ENCODE results near the gene PRSS38.
A peak's percentile ranks its signal among the peaks of the same experiment; 100 is the strongest.

The PRSS38 gene

DNA sequence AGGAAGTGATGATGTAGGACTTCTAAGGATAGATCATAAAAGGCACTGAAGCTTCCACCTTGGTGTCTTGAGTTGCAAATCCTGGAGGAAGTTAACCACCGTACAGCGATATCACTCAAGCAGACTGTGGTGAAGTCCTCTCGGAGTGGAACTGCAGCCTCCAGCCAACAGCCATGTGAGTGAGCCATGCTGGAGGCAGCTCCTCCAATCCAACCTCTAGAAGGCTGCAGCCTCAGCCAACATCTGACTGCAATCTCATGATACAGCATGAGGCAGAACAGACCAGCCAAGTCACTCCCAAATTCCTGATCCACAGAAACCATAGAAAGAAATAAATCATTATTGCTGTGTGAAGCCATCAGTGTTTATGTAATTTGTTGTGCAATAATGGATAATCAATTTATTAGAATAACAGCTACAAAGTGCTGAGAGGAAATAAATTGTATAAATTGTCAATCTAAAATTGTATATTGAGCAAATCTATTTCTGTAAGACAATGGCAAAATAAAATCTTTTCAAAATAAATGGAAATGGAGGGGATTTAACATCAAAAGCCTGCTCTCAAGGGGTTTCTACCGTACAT lies 65.0 kb downstream of the PRSS38 start:
- H3K27ac ChIP-seq: no peak overlapping the region
- no peak overlapping the region for H3K4me3 ChIP-seq
- DNase-seq (ENCODE audit: low read depth, low spot score): no peak
- H3K9ac ChIP-seq (ENCODE audit: insufficient read length): no peak overlapping the region
- no peaks in the 10 kb centered on the region for H3K36me3 ChIP-seq (ENCODE audit: insufficient read depth, low read length)
- H3K9me3 ChIP-seq (ENCODE audit: low read depth, low read length): no peaks in the 10 kb centered on the region
- TF ChIP-seq POLR2AphosphoS5 (IDR thresholded peaks at IDR 0.05; ENCODE audit: borderline replicate concordance, low read depth, low read length): no peak
- TF ChIP-seq FOXP2 (optimal IDR thresholded peaks at IDR 0.05; ENCODE audit: control extremely low read depth, extremely low read length, insufficient read depth): no peak
- no peak for TF ChIP-seq EZH2 (IDR thresholded peaks at IDR 0.05)

DNA sequence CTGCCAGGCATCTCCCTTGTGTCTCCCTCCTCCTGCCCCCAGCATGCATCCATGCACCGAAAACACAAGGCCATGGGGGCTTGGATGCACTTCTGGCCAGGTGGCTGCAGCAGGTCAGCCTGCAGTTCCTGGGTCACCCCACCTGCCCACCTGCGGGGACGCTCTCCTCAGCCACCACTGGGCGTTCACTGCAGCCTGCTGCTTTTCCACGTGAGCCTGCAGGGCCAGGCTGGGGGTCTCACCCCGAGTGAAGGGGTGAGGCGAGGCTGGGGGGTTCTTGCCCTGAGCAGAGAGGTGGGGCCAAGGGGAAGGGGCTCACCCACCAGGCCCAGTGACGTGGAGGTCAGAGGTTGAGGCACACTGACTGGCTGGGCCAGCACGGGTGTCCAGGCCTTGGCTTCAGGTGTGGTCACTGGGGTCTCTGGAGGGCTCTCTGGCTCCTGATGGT lies 67.6 kb downstream of the PRSS38 start:
- TF ChIP-seq FOXP2 (optimal IDR thresholded peaks at IDR 0.05; ENCODE audit: control extremely low read depth, extremely low read length, insufficient read depth): no peak
- no peak for TF ChIP-seq POLR2AphosphoS5 (IDR thresholded peaks at IDR 0.05; ENCODE audit: borderline replicate concordance, low read depth, low read length)
- TF ChIP-seq EZH2 (IDR thresholded peaks at IDR 0.05): no peak
- H3K9me3 ChIP-seq (ENCODE audit: low read depth, low read length): no peaks in the 10 kb centered on the region
- no peak overlapping the region for H3K4me3 ChIP-seq
- H3K36me3 ChIP-seq (ENCODE audit: insufficient read depth, low read length): no peaks in the 10 kb centered on the region
- H3K27ac ChIP-seq: no peak overlapping the region
- no peak overlapping the region for H3K9ac ChIP-seq (ENCODE audit: insufficient read length)
- no peak for DNase-seq (ENCODE audit: low read depth, low spot score)

DNA sequence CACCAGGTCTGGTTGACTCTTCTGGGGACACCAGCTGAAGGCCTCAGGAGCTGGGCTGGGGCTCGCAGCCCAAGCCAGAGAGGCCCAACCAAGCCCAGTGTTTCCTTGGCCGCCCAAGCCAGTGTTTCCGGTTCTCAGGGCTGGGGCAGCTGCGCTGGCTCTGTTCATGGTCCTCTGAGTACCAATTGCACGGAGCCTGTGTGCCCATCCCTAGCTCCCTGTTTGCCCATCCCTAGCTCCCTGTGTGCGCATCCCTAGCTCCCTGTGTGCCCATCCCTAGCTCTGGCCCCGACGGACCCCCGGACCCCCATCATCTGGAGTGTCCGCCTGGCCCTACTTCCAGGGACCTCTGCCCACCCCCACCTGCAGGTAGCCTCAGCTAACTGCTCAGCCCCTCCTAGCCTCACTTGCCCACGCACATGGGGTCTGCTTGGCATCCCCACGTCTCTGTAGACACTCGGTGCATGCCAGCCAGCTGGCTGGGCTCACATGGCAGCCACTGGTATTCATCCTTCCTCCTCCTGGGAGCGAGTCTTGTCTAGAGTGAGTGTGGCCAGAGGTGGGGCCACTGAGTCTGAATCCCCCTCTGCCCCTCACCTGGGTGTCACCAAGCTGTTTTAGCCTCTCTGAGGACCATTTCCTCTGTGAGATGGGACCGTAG lies 68.3 kb downstream of the PRSS38 start:
- Histone ChIP-seq H3K27ac (no peak overlapping the region), H3K36me3 (ENCODE audit: insufficient read depth, low read length) (no peaks in the 10 kb centered on the region), H3K4me3 (no peak overlapping the region), H3K9me3 (ENCODE audit: low read depth, low read length) (no peaks in the 10 kb centered on the region), H3K9ac (ENCODE audit: insufficient read length) (no peak overlapping the region)
- no peak for TF ChIP-seq EZH2 (IDR thresholded peaks at IDR 0.05)
- TF ChIP-seq FOXP2 (optimal IDR thresholded peaks at IDR 0.05; ENCODE audit: control extremely low read depth, extremely low read length, insufficient read depth): no peak
- TF ChIP-seq POLR2AphosphoS5 (IDR thresholded peaks at IDR 0.05; ENCODE audit: borderline replicate concordance, low read depth, low read length): no peak
- DNase-seq (ENCODE audit: low read depth, low spot score): no peak

DNA sequence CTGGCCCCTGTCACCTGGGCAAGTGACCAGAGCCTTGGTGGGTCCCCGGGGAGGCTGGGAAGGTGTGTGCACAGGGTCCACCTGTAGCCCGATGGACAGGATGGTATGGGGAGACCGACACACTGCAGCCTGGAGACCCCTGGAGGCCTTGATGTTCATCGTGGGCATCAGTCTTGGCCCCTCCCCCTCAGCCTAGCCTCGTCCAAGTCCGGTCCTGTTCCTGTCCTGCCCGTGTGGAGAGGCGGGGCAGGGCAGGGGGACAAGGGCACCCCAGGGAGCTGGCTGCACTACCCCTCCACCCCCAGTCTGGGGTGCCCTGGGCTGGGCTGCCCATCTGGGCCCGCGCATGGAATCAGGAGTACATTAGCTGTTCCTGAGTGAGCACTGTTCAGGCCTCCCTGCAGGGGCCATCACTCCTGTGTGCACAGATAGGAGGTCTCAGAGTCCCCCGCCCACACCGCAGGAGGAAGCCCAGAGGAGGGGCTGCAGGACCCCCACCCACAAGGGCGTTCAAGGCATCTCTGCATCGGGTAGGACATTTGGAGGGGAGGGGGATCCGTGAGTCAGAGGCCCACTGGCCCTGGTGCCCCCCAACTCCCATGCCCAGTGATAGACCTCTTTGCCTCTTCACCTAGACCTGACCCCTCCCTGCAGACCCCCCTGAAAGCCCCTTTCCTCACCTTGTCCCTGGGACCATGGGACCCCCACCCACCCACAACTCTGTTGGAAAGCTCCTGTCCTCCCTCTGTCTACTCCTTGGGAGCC lies 69.1 kb downstream of the PRSS38 start:
- H3K9ac ChIP-seq (ENCODE audit: insufficient read length): no peak overlapping the region
- no peak for TF ChIP-seq POLR2AphosphoS5 (IDR thresholded peaks at IDR 0.05; ENCODE audit: borderline replicate concordance, low read depth, low read length)
- H3K9me3 ChIP-seq (ENCODE audit: low read depth, low read length): no peaks in the 10 kb centered on the region
- H3K4me3 ChIP-seq: no peak overlapping the region
- no peak for DNase-seq (ENCODE audit: low read depth, low spot score)
- no peak overlapping the region for H3K27ac ChIP-seq
- H3K36me3 ChIP-seq (ENCODE audit: insufficient read depth, low read length): no peaks in the 10 kb centered on the region

DNA sequence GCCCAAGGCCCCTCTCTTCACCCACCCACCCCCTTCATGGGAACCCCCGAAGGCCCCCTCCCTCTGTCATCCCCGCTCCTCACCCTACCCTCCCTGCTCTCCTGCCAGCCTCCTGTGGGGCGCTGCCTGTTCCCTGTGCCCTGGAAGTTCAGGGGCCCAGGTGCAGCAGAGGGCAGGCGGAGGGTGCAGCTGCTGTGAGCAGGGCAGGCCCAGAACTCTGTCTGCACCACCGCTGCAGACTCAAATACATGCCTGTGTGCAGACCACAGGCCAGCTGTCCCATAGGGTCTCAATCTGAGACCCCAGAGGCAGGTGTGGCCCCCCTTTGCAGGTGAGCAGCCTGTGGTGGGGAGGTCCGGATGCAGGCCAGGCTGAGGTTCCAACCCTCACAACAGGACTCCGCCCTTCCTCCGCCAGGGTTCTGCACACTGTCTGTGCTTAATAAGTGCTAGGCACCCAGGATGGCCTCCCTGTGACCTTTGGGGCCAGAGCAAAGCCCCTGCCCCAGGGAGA lies 69.7 kb downstream of the PRSS38 start:
- TF ChIP-seq EZH2 (IDR thresholded peaks at IDR 0.05): no peak
- TF ChIP-seq POLR2AphosphoS5 (IDR thresholded peaks at IDR 0.05; ENCODE audit: borderline replicate concordance, low read depth, low read length): no peak
- TF ChIP-seq FOXP2 (optimal IDR thresholded peaks at IDR 0.05; ENCODE audit: control extremely low read depth, extremely low read length, insufficient read depth): no peak
- H3K4me3 ChIP-seq: no peak overlapping the region

DNA sequence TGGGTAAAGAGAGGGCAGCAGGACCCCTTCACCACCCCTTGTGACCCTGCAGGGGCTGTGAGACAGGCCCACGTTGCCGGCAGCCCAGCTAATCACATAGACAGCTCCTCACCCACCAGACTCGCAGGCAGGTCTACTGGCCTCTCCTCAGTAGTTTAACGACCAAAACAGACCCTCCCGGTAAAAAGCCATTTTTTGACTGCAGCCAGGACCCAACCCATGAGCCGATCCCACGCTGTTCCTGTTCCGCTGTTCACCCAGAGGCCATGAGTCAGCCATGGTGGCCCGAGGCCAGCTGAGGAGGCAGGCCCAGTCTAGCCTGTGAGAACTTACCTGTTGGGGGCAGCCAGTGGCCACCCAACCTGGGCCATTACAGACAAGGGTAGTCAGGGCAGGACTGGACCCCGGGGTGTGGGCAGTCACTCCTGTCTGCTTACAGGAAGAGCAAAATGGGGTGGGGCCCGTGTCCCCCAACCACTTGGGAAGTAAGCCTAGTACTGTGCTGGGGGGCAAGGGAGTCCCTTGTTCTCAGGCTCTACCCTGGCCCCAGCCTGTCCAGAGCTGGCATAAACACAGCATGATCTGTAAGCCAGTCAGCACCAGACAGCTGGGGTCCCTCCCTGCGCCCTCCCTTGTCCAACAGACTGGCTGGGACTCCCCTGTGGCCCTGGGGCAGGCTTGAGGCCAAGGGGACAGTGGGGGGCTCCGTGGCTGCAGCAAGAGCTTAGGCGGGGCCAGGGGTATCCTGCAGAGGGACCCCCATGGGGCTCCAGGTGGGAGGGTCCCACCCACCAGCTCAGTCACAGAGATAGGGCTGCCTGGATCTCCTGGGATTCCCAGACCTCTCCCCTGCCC lies 70.4 kb downstream of the PRSS38 start:
- Histone ChIP-seq H3K27ac (no peak overlapping the region), H3K4me3 (no peak overlapping the region), H3K9ac (ENCODE audit: insufficient read length) (no peak overlapping the region), H3K36me3 (ENCODE audit: insufficient read depth, low read length) (no peaks in the 10 kb centered on the region), H3K9me3 (ENCODE audit: low read depth, low read length) (no peaks in the 10 kb centered on the region)
- TF ChIP-seq FOXP2 (optimal IDR thresholded peaks at IDR 0.05; ENCODE audit: control extremely low read depth, extremely low read length, insufficient read depth) (no peak), EZH2 (IDR thresholded peaks at IDR 0.05) (no peak), POLR2AphosphoS5 (IDR thresholded peaks at IDR 0.05; ENCODE audit: borderline replicate concordance, low read depth, low read length) (no peak)
- no peak for DNase-seq (ENCODE audit: low read depth, low spot score)

More for the DNA sequence above, 69.7 kb downstream of the PRSS38 start:
- Histone ChIP-seq H3K9ac (ENCODE audit: insufficient read length) (no peak overlapping the region), H3K9me3 (ENCODE audit: low read depth, low read length) (no peaks in the 10 kb centered on the region), H3K27ac (no peak overlapping the region), H3K36me3 (ENCODE audit: insufficient read depth, low read length) (no peaks in the 10 kb centered on the region)
- no peak for DNase-seq (ENCODE audit: low read depth, low spot score)

DNA sequence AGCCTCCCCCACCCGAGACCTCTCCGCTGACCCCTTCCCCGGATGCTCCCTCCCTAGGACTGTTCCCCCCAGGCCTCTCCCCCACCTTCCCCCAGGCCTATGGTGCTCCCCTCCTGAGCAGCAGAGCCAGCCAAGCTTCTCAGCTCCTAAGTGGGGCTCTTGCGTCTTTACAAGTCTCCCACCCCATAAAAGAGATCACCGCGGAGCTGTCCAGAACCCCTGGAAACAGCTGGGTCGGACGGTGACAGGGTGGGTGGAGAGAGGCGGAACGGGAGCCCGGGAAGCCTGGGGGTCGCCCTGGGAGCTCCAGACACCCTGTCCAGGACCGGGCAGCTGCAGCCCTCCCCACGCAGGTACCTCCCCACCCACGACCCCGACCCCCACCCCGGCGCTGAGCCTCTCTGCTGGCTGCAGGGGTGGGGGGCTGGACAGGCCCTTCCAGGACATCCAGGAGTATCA lies 71.1 kb downstream of the PRSS38 start:
- no peak for DNase-seq (ENCODE audit: low read depth, low spot score)
- Histone ChIP-seq H3K9me3 (ENCODE audit: low read depth, low read length) (no peaks in the 10 kb centered on the region), H3K9ac (ENCODE audit: insufficient read length) (no peak overlapping the region), H3K4me3 (peak overlapping the region; percentile 47), H3K36me3 (ENCODE audit: insufficient read depth, low read length) (no peaks in the 10 kb centered on the region), H3K27ac (peak overlapping the region; percentile 60; the same call in 1 of the 2 replicates)
- no peak for TF ChIP-seq FOXP2 (optimal IDR thresholded peaks at IDR 0.05; ENCODE audit: control extremely low read depth, extremely low read length, insufficient read depth)
- TF ChIP-seq POLR2AphosphoS5 (IDR thresholded peaks at IDR 0.05; ENCODE audit: borderline replicate concordance, low read depth, low read length): no peak
- no peak for TF ChIP-seq EZH2 (IDR thresholded peaks at IDR 0.05)
